ENCODE measurements around the gene PTCH2. TPM values are rescaled to one million over a fixed set of nuclear protein-coding genes. Genes with fewer than 3 reads are reported as not detected.

The PTCH2 gene
- total and polyA plus RNA-seq, 2 of the 13 experiments (the other 11 are each of a cell fraction or from before 2014, with no cell fraction given), result 0.60 to 1.5 TPM

DNA sequence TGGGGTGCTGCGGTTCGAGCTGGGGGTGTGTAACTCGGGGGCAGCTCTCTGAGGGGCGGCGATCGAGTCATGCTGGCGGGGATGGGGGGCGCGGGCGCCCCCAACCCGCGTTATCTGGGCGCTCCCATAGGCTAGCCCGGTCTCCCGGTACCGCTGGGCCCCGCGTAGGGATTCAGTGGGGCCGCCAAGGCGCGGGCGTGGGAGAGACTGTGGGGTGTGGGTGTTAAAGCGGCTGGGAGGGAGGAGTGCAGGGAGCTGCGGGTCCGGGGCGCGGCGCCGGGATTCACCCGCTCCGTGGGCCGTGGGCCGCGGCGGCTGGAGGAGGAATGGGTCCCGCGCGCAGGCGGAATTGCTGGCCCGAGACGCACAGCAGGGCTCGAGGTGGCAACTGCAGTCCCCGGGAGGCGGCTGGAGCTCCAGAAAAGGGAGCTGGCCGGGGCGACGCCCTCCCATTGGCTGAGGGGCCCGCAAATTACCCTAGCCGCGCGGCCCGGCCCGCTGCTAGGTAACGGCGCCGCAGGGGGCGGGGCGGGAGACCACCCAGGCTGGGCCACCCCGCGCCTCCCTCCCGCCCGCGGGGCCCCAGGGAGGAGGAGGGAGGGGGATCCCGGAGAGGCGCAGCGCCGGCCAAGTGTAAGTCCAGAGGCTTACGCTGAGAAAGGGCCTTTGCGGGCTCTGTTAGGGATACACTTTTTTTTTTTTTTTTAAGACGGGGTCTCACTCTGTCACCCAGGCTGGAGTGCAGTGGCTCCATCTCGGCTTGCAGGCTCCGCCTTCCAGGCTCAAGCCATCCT lies at the start of gene PTCH2 (continued):
- TF ChIP-seq, protein P1, sequence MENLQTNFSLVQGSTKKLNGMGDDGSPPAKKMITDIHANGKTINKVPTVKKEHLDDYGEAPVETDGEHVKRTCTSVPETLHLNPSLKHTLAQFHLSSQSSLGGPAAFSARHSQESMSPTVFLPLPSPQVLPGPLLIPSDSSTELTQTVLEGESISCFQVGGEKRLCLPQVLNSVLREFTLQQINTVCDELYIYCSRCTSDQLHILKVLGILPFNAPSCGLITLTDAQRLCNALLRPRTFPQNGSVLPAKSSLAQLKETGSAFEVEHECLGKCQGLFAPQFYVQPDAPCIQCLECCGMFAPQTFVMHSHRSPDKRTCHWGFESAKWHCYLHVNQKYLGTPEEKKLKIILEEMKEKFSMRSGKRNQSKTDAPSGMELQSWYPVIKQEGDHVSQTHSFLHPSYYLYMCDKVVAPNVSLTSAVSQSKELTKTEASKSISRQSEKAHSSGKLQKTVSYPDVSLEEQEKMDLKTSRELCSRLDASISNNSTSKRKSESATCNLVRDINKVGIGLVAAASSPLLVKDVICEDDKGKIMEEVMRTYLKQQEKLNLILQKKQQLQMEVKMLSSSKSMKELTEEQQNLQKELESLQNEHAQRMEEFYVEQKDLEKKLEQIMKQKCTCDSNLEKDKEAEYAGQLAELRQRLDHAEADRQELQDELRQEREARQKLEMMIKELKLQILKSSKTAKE (CRISPR knock-in tag; IDR thresholded peaks at IDR 0.05; ENCODE audit: borderline replicate concordance), result no peak
- TF ChIP-seq ZNF530 (CRISPR knock-in tag; IDR thresholded peaks at IDR 0.05; ENCODE audit: low read depth), result no peak
- no peak for TF ChIP-seq NCOA5 (CRISPR knock-in tag; IDR thresholded peaks at IDR 0.05)
- TF ChIP-seq MED1 (CRISPR knock-in tag; IDR thresholded peaks at IDR 0.05), result no peak
- TF ChIP-seq ZNF451 (CRISPR knock-in tag; IDR thresholded peaks at IDR 0.05), result no peak
- TF ChIP-seq TBL1XR1 (IDR thresholded peaks at IDR 0.05; ENCODE audit: borderline replicate concordance, low read length, partially characterized antibody), result no peak
- no peak for TF ChIP-seq CENPX (CRISPR knock-in tag; IDR thresholded peaks at IDR 0.05)
- TF ChIP-seq FOXJ3 (CRISPR knock-in tag; IDR thresholded peaks at IDR 0.05; ENCODE audit: borderline replicate concordance), result no peak
- no peak for TF ChIP-seq ZSCAN30 (CRISPR knock-in tag; IDR thresholded peaks at IDR 0.05)
- no peak for TF ChIP-seq MTA3 (CRISPR knock-in tag; IDR thresholded peaks at IDR 0.05)
- no peak for TF ChIP-seq GPN1 (CRISPR knock-in tag; IDR thresholded peaks at IDR 0.05; ENCODE audit: borderline replicate concordance)
- TF ChIP-seq, protein P2, sequence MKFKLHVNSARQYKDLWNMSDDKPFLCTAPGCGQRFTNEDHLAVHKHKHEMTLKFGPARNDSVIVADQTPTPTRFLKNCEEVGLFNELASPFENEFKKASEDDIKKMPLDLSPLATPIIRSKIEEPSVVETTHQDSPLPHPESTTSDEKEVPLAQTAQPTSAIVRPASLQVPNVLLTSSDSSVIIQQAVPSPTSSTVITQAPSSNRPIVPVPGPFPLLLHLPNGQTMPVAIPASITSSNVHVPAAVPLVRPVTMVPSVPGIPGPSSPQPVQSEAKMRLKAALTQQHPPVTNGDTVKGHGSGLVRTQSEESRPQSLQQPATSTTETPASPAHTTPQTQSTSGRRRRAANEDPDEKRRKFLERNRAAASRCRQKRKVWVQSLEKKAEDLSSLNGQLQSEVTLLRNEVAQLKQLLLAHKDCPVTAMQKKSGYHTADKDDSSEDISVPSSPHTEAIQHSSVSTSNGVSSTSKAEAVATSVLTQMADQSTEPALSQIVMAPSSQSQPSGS (CRISPR knock-in tag; IDR thresholded peaks at IDR 0.05), result no peak
- TF ChIP-seq ZNF703 (CRISPR knock-in tag; IDR thresholded peaks at IDR 0.05; ENCODE audit: borderline replicate concordance), result no peak
- no peak for TF ChIP-seq ATF7-NPFF (CRISPR knock-in tag; IDR thresholded peaks at IDR 0.05; ENCODE audit: low read depth)
- TF ChIP-seq ZNF75D (CRISPR knock-in tag; IDR thresholded peaks at IDR 0.05; ENCODE audit: borderline replicate concordance), result no peak
- no peak for TF ChIP-seq MYNN (CRISPR knock-in tag; IDR thresholded peaks at IDR 0.05; ENCODE audit: low read depth)
- no peak for TF ChIP-seq ZNF382 (CRISPR knock-in tag; IDR thresholded peaks at IDR 0.05; ENCODE audit: borderline replicate concordance)
- no peak for TF ChIP-seq HMG20A (CRISPR knock-in tag; IDR thresholded peaks at IDR 0.05; ENCODE audit: borderline replicate concordance)
- TF ChIP-seq BHLHE40 (IDR thresholded peaks at IDR 0.05; ENCODE audit: low read length), result no peak
- TF ChIP-seq SRF (IDR thresholded peaks at IDR 0.05; ENCODE audit: low read depth, low read length), result no peak
- no peak for TF ChIP-seq ZNF773 (CRISPR knock-in tag; IDR thresholded peaks at IDR 0.05; ENCODE audit: borderline replicate concordance)
- TF ChIP-seq SMARCC2 (IDR thresholded peaks at IDR 0.05), result no peak
- TF ChIP-seq PTBP1 (IDR thresholded peaks at IDR 0.05; ENCODE audit: low read depth, low read length, poor library complexity, severe bottlenecking), result no peak
- TF ChIP-seq ELF1 (CRISPR knock-in tag; IDR thresholded peaks at IDR 0.05), result no peak
- TF ChIP-seq ZNF430 (CRISPR knock-in tag; IDR thresholded peaks at IDR 0.05), result no peak
- no peak for TF ChIP-seq RXRA (CRISPR knock-in tag; IDR thresholded peaks at IDR 0.05)
- TF ChIP-seq ZNF17 (CRISPR knock-in tag; IDR thresholded peaks at IDR 0.05), result no peak
- TF ChIP-seq, protein P3, sequence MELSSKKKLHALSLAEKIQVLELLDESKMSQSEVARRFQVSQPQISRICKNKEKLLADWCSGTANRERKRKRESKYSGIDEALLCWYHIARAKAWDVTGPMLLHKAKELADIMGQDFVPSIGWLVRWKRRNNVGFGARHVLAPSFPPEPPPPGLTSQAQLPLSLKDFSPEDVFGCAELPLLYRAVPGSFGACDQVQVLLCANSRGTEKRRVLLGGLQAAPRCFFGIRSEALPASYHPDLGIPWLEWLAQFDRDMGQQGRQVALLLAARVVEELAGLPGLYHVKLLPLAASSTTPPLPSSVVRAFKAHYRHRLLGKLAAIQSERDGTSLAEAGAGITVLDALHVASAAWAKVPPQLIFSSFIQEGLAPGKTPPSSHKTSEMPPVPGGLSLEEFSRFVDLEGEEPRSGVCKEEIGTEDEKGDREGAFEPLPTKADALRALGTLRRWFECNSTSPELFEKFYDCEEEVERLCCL (CRISPR knock-in tag; IDR thresholded peaks at IDR 0.05; ENCODE audit: borderline replicate concordance), result no peak

Measured in HepG2 (cell line).